ENCODE results near the gene TMEM190.

The TMEM190 gene

GRCh38 chr19:55372316-55373081, 4.1 kb upstream of the TMEM190 start:
- peak in 1 of 3 donors; percentile 16 for DNase-seq
- Histone ChIP-seq H3K36me3 (ENCODE audit: control insufficient read depth, insufficient read depth, low read length) (no peaks in the 10 kb centered on the region), H3K27me3 (replicated peaks; ENCODE audit: control insufficient read depth, insufficient read depth, low read length, poor library complexity, severe bottlenecking) (peaks cover 67% of the 10 kb centered on the region), H3K27ac (ENCODE audit: insufficient read depth, low read length, poor library complexity, severe bottlenecking) (no peak overlapping the region), H3K4me1 (ENCODE audit: control insufficient read depth, insufficient read depth, low read length, poor library complexity, severe bottlenecking) (peaks cover 15% of the 10 kb centered on the region), H3K4me3 (ENCODE audit: insufficient read depth, low read depth, low read length, poor library complexity, severe bottlenecking) (no peak overlapping the region), H3K9me3 (ENCODE audit: control insufficient read depth, low read length) (no peaks in the 10 kb centered on the region)

DNA sequence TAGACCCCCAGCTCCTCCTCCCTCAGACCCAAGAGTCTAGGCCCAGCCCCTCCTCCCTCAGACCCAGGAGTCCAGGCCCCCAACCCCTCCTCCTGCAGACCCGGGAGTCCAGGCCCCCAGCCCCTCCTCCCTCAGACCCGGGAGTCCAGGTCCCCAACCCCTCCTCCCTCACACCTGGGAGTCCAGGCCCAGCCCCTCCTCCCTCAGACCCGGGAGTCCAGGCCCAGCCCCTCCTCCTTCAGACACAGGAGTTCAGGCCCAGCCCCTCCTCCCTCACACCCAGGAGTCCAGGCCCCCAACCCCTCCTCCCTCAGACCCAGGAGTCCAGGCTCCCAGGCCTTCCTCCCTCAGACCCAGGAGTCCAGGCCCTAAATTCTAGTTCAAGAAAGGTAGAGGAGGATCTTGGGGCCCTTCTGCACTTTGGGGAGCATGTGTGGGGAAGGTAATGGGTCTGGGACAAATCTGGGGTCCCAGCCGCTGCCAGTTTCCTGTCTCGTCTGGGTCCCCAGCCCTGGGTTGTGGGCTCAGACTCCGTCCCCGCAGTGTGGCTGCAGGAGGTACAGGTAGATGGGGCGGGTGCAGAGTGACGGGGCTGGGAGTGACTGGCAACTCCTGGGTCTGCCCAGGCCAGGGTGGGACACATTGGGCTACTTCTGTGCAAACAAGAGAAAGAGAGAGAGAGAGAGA, 3.2 kb upstream of the TMEM190 start:
- H3K4me1 ChIP-seq (ENCODE audit: control insufficient read depth, insufficient read depth, low read length, poor library complexity, severe bottlenecking), result peaks cover 15% of the 10 kb centered on the region
- no peak for DNase-seq
- H3K9me3 ChIP-seq (ENCODE audit: control insufficient read depth, low read length), result no peaks in the 10 kb centered on the region
- H3K36me3 ChIP-seq (ENCODE audit: control insufficient read depth, insufficient read depth, low read length), result no peaks in the 10 kb centered on the region
- H3K4me3 ChIP-seq (ENCODE audit: insufficient read depth, low read depth, low read length, poor library complexity, severe bottlenecking), result no peak overlapping the region
- peaks cover 61% of the 10 kb centered on the region for H3K27me3 ChIP-seq (replicated peaks; ENCODE audit: control insufficient read depth, insufficient read depth, low read length, poor library complexity, severe bottlenecking)
- no peak overlapping the region for H3K27ac ChIP-seq (ENCODE audit: insufficient read depth, low read length, poor library complexity, severe bottlenecking)

- Histone ChIP-seq H3K4me3 (ENCODE audit: insufficient read depth, low read depth, low read length, poor library complexity, severe bottlenecking) (no peak overlapping the region), H3K36me3 (ENCODE audit: control insufficient read depth, insufficient read depth, low read length) (no peaks in the 10 kb centered on the region), H3K27ac (ENCODE audit: insufficient read depth, low read length, poor library complexity, severe bottlenecking) (no peak overlapping the region), H3K4me1 (ENCODE audit: control insufficient read depth, insufficient read depth, low read length, poor library complexity, severe bottlenecking) (peaks cover 9% of the 10 kb centered on the region), H3K27me3 (replicated peaks; ENCODE audit: control insufficient read depth, insufficient read depth, low read length, poor library complexity, severe bottlenecking) (peaks cover 54% of the 10 kb centered on the region), H3K9me3 (ENCODE audit: control insufficient read depth, low read length) (no peaks in the 10 kb centered on the region)
- DNase-seq, result no peak
Observed at GRCh38 chr19:55373993-55374757, 2.5 kb upstream of the TMEM190 start.

DNA sequence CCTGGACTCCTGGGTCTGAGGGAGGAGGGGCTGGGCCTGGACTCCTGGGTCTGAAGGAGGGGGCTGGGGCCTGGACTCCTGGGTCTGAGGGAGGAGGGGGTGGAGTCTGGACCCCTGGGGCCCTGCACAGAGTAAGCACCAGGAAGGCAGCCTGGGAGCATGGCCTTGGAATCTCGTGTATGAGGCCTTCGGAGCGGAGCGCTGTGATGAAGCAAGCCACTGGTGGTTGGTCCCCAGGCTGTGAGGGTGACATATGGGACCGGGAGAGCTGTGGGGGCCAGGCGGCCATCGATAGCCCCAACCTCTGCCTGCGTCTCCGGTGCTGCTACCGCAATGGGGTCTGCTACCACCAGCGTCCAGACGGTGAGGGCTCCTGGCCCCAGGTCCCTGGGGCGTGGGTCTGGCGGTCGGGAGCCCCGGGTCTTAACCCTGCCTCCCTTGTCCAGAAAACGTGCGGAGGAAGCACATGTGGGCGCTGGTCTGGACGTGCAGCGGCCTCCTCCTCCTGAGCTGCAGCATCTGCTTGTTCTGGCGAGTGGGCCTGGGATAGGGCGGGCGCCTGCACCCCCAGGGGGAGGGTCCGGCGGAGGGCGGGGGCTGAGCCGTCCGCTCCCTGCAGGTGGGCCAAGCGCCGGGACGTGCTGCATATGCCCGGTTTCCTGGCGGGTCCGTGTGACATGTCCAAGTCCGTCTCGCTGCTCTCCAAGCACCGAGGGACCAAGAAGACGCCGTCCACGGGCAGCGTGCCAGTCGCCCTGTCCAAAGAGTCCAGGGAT, 918 bp downstream of the TMEM190 start:
- Histone ChIP-seq H3K36me3 (ENCODE audit: control insufficient read depth, insufficient read depth, low read length) (no peaks in the 10 kb centered on the region), H3K4me1 (ENCODE audit: control insufficient read depth, insufficient read depth, low read length, poor library complexity, severe bottlenecking) (no peaks in the 10 kb centered on the region), H3K27ac (ENCODE audit: insufficient read depth, low read length, poor library complexity, severe bottlenecking) (no peak overlapping the region), H3K4me3 (ENCODE audit: insufficient read depth, low read depth, low read length, poor library complexity, severe bottlenecking) (no peak overlapping the region), H3K27me3 (replicated peaks; ENCODE audit: control insufficient read depth, insufficient read depth, low read length, poor library complexity, severe bottlenecking) (peaks cover 29% of the 10 kb centered on the region), H3K9me3 (ENCODE audit: control insufficient read depth, low read length) (no peaks in the 10 kb centered on the region)
- no peak for DNase-seq

DNA sequence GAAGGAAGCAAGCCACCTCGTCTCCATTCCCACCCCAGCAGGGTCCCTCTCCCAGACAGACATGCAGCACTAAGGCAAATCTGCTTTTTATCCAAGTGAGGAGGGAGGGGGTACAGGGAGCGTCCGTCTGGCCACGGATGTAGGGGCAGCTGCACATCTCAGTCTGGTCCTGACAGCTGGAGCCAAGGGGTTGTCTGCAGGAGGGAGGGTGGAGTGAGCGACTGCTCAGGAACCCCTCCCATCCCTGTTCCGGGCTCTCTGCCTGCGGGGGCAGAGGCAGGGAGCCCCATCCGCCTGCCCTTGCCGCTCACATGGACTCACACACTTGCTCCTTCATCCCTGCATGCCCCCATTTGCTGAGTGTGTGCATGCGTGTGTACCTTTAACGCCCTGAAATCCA, 2.5 kb downstream of the TMEM190 start:
- Histone ChIP-seq H3K36me3 (ENCODE audit: control insufficient read depth, insufficient read depth, low read length) (no peaks in the 10 kb centered on the region), H3K4me3 (ENCODE audit: insufficient read depth, low read depth, low read length, poor library complexity, severe bottlenecking) (no peak overlapping the region), H3K4me1 (ENCODE audit: control insufficient read depth, insufficient read depth, low read length, poor library complexity, severe bottlenecking) (peaks cover 9% of the 10 kb centered on the region), H3K27me3 (replicated peaks; ENCODE audit: control insufficient read depth, insufficient read depth, low read length, poor library complexity, severe bottlenecking) (peaks cover 13% of the 10 kb centered on the region), H3K27ac (ENCODE audit: insufficient read depth, low read length, poor library complexity, severe bottlenecking) (no peak overlapping the region), H3K9me3 (ENCODE audit: control insufficient read depth, low read length) (no peaks in the 10 kb centered on the region)
- DNase-seq, result no peak

DNA sequence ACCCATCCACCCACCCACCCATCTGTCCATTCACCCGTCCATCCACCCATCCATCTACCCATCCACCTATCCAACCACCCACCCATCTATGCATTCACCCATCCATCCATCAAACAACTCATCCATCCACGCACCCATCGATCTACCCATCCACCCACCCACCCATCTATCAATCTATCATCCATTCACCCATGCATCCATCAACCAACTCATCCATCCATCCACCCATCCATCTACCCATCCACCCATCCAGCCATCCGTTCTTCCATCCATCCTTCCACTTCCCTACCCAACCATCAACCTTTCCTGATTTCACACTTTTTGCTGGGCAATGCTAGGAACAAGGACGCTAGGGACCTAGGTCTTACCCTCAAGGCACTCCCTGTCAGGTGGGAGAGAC, 5.4 kb downstream of the TMEM190 start:
- peaks cover 29% of the 10 kb centered on the region for H3K4me1 ChIP-seq (ENCODE audit: control insufficient read depth, insufficient read depth, low read length, poor library complexity, severe bottlenecking)
- no peaks in the 10 kb centered on the region for H3K27me3 ChIP-seq (replicated peaks; ENCODE audit: control insufficient read depth, insufficient read depth, low read length, poor library complexity, severe bottlenecking)
- peaks cover 3% of the 10 kb centered on the region for H3K36me3 ChIP-seq (ENCODE audit: control insufficient read depth, insufficient read depth, low read length)
- no peak overlapping the region for H3K27ac ChIP-seq (ENCODE audit: insufficient read depth, low read length, poor library complexity, severe bottlenecking)
- DNase-seq, result no peak
- H3K9me3 ChIP-seq (ENCODE audit: control insufficient read depth, low read length), result no peaks in the 10 kb centered on the region
- no peak overlapping the region for H3K4me3 ChIP-seq (ENCODE audit: insufficient read depth, low read depth, low read length, poor library complexity, severe bottlenecking)

DNA sequence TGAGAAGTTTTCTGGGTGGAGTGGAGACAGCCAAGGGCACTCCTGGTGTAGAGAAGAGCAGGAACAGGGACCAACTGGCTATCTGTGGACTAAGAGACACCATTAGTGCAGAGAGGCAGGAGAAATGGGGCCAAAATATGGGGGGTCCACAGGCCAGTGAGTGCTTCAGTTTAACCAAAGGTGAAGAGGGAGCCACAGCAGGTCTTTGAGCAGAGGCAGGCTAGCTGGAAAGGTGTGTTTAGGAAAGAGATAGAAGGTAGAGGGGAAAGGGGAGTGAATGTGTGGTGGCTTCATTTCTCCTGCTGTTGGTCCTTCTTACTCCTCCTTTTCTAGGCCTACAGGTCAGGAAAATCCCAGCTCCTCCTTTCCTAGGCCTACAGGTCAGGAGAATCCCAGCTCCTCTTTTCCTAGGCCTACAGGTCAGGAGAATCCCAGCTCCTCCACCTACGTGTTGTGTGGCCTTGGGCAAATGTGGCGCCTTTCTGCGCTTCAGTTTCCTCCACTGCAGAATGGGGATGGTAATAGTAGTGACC, 6.0 kb downstream of the TMEM190 start:
- DNase-seq, result no peak
- Histone ChIP-seq H3K27ac (ENCODE audit: insufficient read depth, low read length, poor library complexity, severe bottlenecking) (no peak overlapping the region), H3K36me3 (ENCODE audit: control insufficient read depth, insufficient read depth, low read length) (peaks cover 9% of the 10 kb centered on the region), H3K27me3 (replicated peaks; ENCODE audit: control insufficient read depth, insufficient read depth, low read length, poor library complexity, severe bottlenecking) (no peaks in the 10 kb centered on the region), H3K4me3 (ENCODE audit: insufficient read depth, low read depth, low read length, poor library complexity, severe bottlenecking) (no peak overlapping the region), H3K4me1 (ENCODE audit: control insufficient read depth, insufficient read depth, low read length, poor library complexity, severe bottlenecking) (peaks cover 35% of the 10 kb centered on the region), H3K9me3 (ENCODE audit: control insufficient read depth, low read length) (no peaks in the 10 kb centered on the region)

DNA sequence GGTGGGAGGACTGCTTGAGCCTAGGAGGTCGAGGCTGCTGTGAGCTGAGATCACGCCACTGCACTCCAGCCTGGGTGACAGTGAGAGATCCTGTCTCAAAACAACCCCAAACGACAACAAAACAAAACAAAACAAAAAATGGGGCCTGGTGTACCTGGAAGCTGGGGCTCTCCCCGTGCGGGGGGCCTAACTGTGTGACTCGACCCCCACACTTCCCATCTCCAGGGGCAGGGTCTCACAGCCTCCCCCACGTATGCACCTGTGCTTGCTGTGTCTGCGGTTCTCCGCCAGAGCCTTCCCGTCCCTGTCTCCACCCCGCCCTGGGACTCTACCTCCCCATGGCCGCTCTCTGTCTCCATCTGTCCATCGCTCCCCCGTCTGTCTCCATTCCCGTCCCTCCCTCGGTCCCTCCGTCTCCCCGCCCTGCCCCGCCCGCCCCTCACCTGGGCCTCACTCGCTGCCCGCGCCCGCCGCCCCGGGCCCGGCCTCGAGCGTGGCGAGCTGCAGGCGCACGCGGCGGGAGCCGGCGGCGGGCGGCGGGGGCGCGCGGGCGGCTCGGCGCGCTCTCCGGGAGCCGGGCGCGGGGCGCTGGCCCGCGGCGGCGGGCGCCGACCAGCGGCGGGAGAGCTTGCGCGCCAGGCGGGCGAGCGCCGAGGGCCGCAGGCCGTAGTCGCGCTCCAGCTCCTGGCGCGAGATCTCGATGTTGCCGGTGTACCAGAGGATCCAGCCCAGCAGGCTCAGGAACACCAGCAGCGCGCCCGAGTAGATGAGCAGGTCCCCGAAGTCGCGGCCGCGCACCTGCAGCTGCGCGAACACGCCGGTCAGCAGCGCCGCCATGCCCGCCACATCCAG, 6.9 kb downstream of the TMEM190 start:
- DNase-seq, result peak in 2 of 3 donors; percentile 13 to 21
- H3K4me3 ChIP-seq (ENCODE audit: insufficient read depth, low read depth, low read length, poor library complexity, severe bottlenecking), result peak overlapping the region; percentile 27
- no peaks in the 10 kb centered on the region for H3K27me3 ChIP-seq (replicated peaks; ENCODE audit: control insufficient read depth, insufficient read depth, low read length, poor library complexity, severe bottlenecking)
- H3K4me1 ChIP-seq (ENCODE audit: control insufficient read depth, insufficient read depth, low read length, poor library complexity, severe bottlenecking), result peaks cover 43% of the 10 kb centered on the region
- H3K27ac ChIP-seq (ENCODE audit: insufficient read depth, low read length, poor library complexity, severe bottlenecking), result peak overlapping the region; percentile 12
- peaks cover 18% of the 10 kb centered on the region for H3K36me3 ChIP-seq (ENCODE audit: control insufficient read depth, insufficient read depth, low read length)
- no peaks in the 10 kb centered on the region for H3K9me3 ChIP-seq (ENCODE audit: control insufficient read depth, low read length)
